Middle frontal gyrus (tissue), 1 donor: Measurements from ENCODE around the gene IRGM.
"Not testable (repeated sequence)": the region's sequence is repeated elsewhere in the genome, so short reads cannot be mapped to it uniquely, and the experiment has no call there.

Experiments
- DNase-seq: peaks from one replicate; pipeline ENCODE4 v3.0.0-alpha.2; 2015; ENCODE audit warnings: low spot score; ENCODE audit errors: extremely low spot score

Gene IRGM, protein sequence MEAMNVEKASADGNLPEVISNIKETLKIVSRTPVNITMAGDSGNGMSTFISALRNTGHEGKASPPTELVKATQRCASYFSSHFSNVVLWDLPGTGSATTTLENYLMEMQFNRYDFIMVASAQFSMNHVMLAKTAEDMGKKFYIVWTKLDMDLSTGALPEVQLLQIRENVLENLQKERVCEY

DNA sequence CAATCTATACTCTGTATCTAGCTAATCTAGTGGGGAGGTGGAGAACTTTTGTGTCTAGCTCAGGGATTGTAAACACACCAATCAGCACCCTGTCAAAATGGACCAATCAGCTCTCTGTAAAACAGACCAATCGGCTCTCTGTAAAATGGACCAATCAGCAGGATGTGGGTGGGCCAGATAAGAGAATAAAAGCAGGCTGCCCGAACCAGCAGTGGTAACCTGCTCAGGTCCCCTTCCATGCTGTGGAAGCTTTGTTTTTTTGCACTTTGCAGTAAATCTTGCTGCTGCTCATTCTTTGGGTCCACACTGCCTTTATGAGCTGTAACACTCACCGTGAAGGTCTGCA lies at the start of gene IRGM:
Gene IRGM (plus strand): TSS at position 214 of the 346 bp plus-strand sequence. CDS start 1,603 bp downstream, outside the sequence.
- not testable (repeated sequence) for DNase-seq

DNA sequence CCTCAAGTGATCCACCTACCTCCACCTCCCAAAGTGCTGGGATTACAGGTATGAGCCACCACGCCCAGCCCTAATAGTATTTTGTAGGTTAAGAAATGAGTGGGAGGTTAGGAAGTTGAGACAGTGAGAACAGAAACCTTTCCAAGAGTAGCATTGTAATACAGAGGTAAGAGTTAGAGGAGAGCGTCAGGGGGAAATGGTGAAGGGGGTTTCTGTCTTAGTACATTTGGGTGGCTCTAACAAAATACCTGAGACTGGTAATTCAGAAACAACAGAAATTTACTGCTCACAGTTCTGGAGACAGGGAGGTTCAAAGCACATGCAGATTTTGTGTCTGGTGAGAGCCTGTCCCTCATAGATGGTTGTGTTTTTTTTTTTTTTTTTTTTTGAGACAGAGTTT lies 48.9 kb upstream of the IRGM start:
- no peak for DNase-seq

DNA sequence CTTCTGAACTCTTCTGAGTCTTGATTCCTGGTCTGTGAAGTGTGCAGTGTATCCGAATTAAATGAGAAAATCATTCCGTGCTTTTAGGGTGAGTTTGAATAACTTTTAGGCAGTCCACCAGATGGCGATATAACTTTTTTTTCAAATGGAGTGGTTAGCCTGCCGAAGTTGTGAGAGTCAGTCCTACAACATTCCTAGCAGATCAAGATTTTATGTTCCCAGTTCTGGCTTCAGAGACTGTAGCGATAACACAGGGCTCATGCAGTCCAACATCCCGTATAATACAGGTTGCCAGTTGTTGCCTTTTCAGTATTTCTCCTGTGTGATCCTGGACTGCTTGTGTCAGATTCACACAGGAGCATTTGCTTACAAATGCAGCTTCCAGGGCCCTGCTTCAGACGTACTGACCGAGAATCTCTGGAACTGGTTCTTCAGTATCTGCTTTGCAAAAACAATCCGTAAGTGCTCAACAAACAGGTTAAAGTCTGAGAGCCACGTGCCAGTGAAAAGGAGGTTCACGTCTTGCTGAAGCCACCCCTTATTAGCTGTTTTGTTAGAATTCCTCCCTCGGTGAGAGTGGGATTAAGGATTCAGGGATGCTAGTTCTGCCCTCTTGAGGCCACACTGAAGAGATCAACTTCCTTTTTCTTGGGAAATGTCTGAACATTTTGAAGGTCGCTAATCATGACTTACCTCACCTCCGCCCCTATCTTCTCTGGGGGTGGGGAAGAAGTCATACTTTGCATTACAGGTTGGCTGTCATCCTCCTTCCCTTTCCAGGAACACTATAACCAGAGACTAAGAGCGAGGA lies 45.0 kb upstream of the IRGM start:
- no peak for DNase-seq

DNA sequence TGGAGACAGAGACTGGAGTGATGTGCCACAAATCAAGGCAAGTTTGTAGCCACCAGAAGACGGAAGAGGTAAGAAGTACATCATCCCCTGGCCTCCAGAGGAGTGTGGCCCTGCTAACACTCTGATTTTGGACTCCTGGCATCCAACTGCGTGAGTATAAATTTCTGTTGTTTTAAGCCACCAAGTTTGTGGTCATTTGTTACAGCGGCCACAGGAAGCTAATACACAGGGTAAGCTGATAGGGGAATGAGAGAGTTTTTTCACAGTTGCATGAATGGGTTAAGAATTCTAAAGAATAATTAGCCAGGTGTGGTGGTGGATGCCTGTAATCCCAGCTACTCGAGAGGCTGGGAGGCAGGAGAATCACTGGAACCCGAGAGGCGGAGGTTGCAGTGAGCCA lies 41.9 kb upstream of the IRGM start:
- DNase-seq, result no peak

DNA sequence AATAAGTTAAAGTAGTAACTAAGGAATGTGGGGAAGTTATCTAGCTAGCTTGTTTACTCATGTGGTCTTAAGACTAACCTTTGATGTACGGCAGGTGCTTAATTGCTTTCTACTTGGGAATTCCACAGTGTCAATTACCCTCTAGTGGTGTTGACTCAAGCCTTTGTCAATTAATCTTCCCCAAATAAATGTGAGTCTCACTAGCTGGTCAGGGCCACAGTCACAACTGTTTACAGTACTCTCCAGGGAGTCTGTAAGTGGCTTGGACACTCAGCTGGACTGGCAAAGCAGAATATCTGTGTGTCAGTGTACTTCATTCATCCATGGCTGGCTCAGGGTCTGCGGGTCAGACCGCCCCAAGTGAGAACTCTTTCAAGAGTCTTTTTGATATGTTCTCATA lies 37.0 kb upstream of the IRGM start:
- DNase-seq, result no peak

DNA sequence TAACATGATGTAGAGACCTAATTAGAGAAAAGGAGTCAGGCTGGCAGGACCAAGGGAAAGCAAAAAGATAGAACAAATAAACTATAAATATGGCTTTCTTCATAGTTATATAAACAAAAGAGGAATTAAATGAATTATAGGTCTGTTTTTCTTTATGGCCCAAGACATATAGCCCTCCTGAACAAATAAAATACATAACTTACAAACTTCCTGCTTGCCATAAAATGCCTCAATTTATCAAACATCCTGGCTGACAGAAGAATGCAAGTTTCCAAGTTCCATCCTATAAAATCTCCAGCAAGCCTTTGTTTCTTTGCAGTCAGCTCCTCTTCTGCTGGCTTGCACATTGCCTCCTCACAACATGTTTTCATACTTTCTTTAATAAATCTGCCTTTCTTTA lies 31.3 kb upstream of the IRGM start:
- no peak for DNase-seq

DNA sequence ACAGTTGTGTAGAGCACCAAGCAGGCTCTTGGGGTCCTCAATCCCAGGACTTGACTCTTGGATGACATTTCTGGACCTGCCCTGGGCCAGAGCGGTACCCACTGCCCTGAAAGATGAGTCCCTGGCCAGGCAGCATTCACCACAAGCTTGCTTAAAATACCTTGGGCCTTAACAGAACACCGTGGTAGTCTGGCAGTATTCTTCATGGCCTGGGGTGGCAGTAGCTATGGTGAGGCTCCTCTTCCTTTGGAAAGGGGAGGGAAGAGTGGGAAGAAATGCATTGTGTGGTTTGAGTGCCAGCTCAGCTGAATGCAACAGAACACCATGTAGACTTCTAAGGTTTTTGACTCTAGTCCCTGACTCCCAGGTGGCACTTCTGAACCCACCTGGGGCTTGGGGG lies 29.4 kb upstream of the IRGM start:
- DNase-seq, result no peak

DNA sequence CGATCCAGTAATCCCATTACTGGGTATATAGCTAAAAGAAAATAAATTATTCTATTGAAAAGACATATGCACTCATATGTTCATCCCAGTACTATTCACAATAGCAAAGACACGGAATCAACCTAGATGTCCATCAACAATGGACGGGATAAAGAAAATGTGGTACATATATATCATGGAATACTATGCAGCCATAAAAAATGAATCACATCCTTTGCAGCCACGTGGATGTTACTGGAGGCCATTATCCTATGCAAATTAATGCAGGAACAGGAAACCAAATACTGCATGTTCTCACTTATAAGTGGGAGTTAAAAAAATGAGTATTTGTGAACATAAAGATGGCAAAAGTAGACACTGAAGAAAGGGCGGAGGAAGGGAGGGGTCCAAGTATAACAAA lies 16.6 kb upstream of the IRGM start:
- DNase-seq, result no peak

DNA sequence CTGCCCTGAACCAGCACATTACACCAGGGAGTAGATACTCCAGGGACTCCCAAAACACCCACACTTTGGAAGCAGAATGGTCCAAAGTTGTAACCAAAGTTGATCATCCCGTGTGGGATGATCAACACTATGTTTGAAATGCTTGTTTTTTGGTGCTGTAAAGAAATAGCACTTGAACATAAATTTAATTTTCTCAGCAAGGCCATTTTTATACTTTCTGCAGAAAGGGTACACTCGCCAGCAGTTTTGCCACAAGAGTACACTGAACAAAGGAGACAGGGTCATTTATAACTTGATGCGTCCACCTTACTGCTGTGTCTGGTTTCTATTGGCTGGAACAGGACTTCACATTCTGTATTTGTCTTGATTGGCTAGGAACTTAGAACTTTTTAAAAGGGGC lies 14.5 kb upstream of the IRGM start:
- DNase-seq, result not testable (repeated sequence)

DNA sequence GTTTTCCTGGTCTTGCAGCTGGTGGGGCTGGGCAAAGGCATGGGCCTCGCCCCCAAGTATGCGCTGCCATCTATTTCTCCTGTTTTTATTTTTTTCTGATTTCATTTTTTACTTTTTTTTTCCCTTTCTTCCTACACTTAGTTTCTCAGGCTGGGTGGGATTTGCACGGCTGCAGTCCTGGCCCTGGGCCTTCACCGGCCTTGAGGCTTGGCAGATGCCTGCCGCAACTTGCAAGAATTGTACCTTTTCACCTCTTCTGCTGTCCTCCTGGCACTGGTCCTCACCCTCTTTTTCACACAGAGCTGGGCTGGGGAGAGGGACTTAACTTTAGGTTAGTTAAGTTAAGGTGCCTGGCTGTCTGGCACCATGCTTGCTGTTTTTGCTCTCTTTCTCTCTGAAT lies 10.3 kb upstream of the IRGM start:
- DNase-seq, result no peak

DNA sequence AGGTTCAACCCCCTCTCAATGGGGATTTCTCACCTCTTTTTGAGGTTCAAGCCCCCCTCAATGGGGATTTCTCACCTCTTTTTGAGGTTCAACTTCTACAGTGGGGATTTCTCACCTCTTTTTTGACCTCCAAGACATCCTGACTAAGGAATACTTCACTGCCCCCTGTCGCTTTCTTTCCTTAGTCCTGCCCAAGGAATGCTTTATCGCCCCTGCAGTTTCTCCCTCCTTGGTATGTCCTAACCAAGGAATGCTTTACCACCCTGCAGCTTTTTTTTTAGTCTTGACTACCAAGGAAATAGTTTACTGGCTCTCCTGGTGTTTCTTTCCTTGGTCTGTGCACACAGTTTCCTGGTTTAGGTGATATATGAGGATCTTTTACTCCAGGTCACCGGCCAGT lies 9.6 kb upstream of the IRGM start:
- no peak for DNase-seq

DNA sequence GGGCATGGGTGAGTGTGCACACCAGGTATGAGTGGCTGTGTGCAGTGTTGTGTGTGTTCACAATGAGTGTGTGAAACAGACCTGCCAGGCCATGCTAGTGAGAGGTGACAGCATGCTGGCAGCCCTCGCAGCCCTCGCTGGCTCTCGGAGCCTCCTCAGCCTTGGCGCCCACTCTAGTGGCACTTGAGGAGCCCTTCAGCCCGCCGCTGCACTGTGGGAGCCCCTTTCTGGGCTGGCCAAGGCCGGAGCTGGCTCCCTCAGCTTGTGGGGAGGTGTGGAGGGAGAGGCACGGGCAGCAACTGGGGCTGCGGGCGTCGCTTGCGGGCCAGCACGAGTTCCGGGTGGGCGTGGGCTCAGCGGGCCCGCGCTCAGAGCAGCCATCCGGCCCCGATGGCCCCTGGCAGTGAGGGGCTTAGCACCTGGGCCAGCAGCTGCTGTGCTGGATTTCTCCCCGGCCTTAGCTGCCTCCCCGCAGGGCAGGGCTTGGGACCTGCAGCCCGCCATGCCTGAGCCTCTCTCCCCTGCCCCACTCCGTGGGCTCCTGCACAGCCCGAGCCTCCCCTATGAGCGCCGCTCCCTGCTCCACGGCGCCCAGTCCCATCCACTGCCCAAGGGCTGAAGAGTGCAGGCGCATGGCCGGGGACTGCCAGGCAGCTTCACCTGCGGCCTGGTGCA lies 999 bp upstream of the IRGM start:
- DNase-seq, result not testable (repeated sequence)

DNA sequence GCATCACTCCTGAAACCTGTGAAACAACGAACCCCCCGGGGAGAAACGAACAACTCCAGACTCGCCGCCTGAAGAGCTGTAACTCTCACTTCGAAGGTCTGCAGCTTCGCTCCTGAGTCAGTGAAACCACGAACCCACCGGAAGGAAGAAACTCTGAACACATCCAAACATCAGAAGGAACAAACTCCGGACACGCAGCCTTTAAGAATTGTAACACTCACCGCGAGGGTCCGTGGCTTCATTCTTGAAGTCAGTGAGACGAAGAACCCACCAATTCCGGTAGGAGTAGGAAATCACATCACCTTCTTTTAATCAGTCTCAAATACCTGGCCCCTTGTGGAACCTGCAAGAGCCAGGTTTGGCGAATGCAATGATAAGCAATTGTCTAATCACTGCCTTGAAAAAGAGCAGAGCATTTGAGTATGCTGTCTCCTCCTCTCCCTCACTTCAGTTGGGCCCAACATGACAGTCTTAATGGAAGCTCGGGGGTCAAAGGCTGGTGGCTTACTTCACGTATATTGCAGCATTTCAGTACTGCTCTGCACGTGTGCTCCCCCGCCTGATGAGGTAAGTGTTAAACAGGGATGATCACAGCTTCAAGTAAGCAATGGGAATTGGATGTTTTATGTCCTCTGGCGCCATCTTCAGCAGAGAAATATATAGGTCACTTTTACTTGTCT lies 473 bp downstream of the IRGM start:
- DNase-seq, result peak; percentile 13

DNA sequence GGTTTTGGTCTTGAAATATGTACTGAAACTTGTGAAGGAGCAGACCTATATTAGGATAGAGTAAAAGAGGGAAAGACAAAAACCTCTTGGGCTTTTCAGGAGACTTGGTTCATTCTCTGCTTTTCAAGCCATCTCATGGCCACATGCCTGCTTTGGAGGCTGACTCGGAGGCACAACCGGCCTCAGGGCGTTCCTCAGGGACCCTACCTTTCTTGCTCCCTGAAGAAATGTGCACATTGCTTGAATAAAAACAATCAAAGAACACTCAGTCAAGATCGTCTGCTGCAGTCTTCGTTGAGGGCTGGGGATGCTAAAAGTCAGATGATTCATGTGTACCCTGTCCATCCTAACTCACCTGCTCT lies 994 bp downstream of the IRGM start:
- no peak for DNase-seq

DNA sequence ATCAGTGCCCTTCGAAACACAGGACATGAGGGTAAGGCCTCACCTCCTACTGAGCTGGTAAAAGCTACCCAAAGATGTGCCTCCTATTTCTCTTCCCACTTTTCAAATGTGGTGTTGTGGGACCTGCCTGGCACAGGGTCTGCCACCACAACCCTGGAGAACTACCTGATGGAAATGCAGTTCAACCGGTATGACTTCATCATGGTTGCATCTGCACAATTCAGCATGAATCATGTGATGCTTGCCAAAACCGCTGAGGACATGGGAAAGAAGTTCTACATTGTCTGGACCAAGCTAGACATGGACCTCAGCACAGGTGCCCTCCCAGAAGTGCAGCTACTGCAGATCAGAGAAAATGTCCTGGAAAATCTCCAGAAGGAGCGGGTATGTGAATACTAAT lies 1.9 kb downstream of the IRGM start:
- no peak for DNase-seq

DNA sequence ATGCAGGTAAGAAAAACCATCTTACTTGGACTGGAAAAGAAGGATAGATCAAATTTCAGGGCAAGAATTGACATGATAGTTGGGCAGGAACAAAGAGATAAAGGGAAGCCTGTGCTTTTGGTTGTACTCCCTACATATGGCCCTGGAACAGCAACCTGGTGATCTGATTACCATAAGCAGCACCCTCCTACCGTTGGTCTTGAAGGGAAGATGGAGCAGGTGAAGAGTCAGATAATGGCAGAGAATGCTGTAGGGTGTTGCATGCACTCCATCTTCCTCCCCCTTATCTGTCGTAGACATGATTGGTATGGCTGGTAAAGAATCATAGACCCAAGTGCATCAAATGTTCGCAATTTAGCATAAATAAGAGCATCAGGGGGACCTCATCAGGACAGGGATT lies 4.7 kb downstream of the IRGM start:
- DNase-seq, result no peak

DNA sequence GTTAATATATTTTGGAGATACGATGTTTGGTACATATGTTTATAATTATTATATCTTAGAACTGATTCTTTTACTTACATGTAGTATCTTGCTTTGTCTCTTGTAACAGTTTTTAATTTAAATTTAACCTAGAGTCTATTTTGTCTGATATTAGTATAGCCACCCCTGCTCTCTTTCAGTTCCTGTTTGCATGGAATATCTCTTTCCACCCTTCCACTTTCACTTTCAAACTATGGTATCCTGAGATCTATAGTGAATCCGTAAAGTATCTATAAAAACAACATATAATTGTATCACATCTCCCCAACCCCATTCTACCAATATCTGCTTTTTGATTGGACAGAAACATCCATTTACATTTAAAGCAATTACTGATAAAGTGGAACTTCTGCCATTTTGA lies 7.2 kb downstream of the IRGM start:
- DNase-seq, result no peak

DNA sequence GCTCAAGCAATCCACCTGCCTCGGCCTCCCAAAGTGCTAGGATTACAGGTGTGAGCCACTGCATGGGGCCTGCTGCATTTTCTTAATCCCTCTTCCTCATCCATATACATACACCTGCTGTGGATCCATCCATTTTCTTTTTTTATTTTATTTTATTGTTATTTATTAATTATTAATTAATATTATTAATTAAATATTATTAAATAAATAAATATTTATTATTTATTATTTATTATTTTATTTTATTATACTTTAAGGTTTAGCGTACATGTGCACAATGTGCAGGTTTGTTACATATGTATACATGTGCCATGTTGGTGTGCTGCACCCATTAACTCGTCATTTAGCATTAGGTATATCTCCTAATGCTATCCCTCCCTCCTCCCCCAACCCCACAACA lies 10.4 kb downstream of the IRGM start:
- DNase-seq, result not testable (repeated sequence)

DNA sequence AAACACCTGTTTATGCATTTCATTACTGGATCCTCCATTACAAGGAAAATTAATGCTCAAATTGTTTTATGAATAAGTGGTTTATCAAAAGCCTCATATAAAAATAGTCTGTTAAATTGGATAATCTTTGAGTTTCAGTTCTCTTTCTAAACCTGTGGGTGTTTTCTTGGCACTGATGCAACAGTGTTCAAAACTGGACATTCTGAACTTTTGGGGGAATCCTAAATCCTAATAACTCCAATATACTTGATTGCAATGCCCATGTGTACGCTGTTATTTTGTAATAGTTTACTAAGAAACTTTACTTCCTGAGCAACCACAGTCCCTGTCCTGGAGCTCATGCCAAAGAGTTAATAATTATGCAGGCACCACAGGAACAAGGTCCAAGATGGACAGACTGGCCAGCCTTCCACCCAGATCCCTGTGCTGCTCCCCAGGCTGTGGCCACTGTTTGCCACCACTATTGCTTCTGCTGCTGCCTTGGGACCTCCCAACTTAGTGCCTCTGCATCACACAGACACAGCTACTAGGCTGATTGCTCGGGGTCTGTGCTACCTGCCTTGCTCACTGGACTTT lies 14.0 kb downstream of the IRGM start:
- no peak for DNase-seq

DNA sequence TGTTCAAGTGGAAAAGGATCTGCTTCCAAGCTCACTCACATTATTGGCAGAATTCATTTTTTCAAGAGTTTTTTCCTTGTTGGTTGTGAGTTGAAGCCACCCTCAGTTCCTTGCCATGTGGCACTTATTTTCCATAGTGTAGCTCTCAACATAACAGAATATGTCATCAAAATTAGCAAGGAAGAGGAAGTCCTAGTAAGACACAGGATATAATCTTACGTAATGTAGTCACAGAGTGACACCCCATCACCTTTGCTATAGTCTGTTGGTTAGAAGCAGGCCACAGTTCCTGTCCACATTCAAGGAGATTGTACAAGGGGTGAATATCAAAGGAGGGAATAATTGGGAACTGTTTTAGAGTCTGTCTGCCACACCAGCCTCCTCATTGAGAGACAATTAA lies 15.7 kb downstream of the IRGM start:
- DNase-seq, result no peak

DNA sequence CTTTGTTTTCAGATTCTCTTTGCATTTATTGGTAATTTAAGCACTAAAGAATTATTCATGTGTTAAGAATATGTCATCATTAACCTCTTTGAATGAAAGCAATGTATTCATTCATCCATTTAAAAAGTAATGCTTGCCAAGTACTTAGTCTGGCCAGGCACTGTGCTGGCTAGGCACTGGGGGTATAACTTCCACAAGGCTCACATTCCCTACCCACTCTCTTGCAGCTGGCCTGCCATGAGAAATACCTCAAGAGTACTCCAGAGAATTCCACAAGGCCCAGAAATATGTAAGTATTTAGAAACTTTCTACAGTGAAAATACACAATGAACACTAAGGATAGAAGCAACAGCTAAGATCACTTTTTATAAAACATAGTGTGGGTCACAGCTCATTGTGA lies 33.0 kb downstream of the IRGM start:
- no peak for DNase-seq
